HepG2 (cell line): Measurements from ENCODE around the gene CTSW. TPM values are rescaled to one million over a fixed set of nuclear protein-coding genes. Genes with fewer than 3 reads are reported as not detected.
A peak's percentile ranks its signal among the peaks of the same experiment; 100 is the strongest.

Experiments used
- ISX ChIP-seq: sonication (generic); formaldehyde crosslinking; conservative IDR thresholded peaks from 2 replicates; pipeline ENCODE4 v1.5.0; 2020; ENCODE audit warnings: missing genetic modification reagents
- RNF2 ChIP-seq: fragments of 450-650 bp; conservative IDR thresholded peaks from 2 replicates; pipeline ENCODE4 v1.6.1; 2016; ENCODE audit warnings: low read depth
- SUZ12 ChIP-seq: fragments of 150-350 bp; IDR thresholded peaks from 2 replicates; pipeline ENCODE4 v1.6.1; 2014; ENCODE audit warnings: low read depth, low read length
- TBX2 ChIP-seq: sonication (generic); formaldehyde crosslinking; IDR thresholded peaks from 2 replicates; pipeline ENCODE4 v1.5.0; 2020; ENCODE audit warnings: missing genetic modification reagents, mild to moderate bottlenecking, borderline replicate concordance
- TCF12 ChIP-seq, 2 experiments: fragments of 450-650 bp in 1 of 2; sonication (generic) in 1 of 2; formaldehyde crosslinking in 1 of 2; IDR thresholded peaks; 2 replicates each; pipeline versions ENCODE4 v1.6.1 to v1.8.0; 2017 to 2022; ENCODE audit warnings: antibody characterized with exemption in 1 of 2, mild to moderate bottlenecking in 1 of 2, missing genetic modification reagents in 1 of 2, moderate library complexity in 1 of 2
- TCF7 ChIP-seq: sonication (generic); IDR thresholded peaks from 2 replicates; pipeline ENCODE4 v1.6.1; 2016; ENCODE audit warnings: antibody characterized with exemption, low read depth
- ZBTB4 ChIP-seq: sonication (generic); formaldehyde crosslinking; IDR thresholded peaks from 2 replicates; pipeline ENCODE4 v1.4.0; 2020; ENCODE audit warnings: missing genetic modification reagents, mild to moderate bottlenecking, borderline replicate concordance
- ZNF142 ChIP-seq: sonication (generic); formaldehyde crosslinking; IDR thresholded peaks from 2 replicates; pipeline ENCODE4 v1.4.0; 2020; ENCODE audit warnings: missing genetic modification reagents
- ZNF382 ChIP-seq: sonication (generic); formaldehyde crosslinking; IDR thresholded peaks from 2 replicates; pipeline ENCODE4 v1.5.0; 2020; ENCODE audit warnings: missing genetic modification reagents, mild to moderate bottlenecking, borderline replicate concordance
- ZSCAN5A ChIP-seq: sonication (generic); formaldehyde crosslinking; IDR thresholded peaks from 2 replicates; pipeline ENCODE4 v1.8.0; 2022; ENCODE audit warnings: mild to moderate bottlenecking, missing genetic modification reagents, borderline replicate concordance
- polyA plus RNA-seq, 8 experiments: library from polyadenylated mRNA; depleted of rRNA in 3 of 8; stranded (reverse) in 7 of 8; unstranded in 1 of 8; fragments of >200 nt; fragmentation: Illumina TruSeq in 4 of 8; extraction: Trizol in 4 of 8; gene quantifications; 2 replicates each; pipeline versions ENCODE4 v1.2.1 to v1.2.3, GENCODE V29; 2011 to 2016; ENCODE audit warnings: low read depth in 4 of 8, missing spikeins in 1 of 8, mixed read lengths in 1 of 8; ENCODE audit not compliant: insufficient read depth in 1 of 8
- total RNA-seq, 5 experiments: library from RNA; depleted of rRNA; stranded (reverse); fragments of >200 nt; fragmentation: Illumina TruSeq; extraction: Trizol; gene quantifications; 2 replicates each; pipeline ENCODE4 v1.2.3, GENCODE V29; 2016; ENCODE audit warnings: low read depth in 1 of 5
- TF ChIP-seq, protein P1 (sequence below): sonication (generic); formaldehyde crosslinking; IDR thresholded peaks from 2 replicates; pipeline ENCODE4 v1.4.0; 2020; ENCODE audit warnings: mild to moderate bottlenecking, missing genetic modification reagents
- TF ChIP-seq, protein P2 (sequence below): sonication (generic); formaldehyde crosslinking; IDR thresholded peaks from 2 replicates; pipeline ENCODE4 v1.8.1; 2023; ENCODE audit warnings: missing genetic modification reagents, mild to moderate bottlenecking, borderline replicate concordance
- TF ChIP-seq, protein P3 (sequence below): sonication (generic); formaldehyde crosslinking; IDR thresholded peaks from 2 replicates; pipeline ENCODE4 v1.5.1; 2020; ENCODE audit warnings: mild to moderate bottlenecking, missing genetic modification reagents, moderate library complexity

Gene CTSW
- total and polyA plus RNA-seq, 2 of the 13 experiments (the other 11 are each of a cell fraction or from before 2014, with no cell fraction given), result 0.09 TPM; not detected in 1

DNA sequence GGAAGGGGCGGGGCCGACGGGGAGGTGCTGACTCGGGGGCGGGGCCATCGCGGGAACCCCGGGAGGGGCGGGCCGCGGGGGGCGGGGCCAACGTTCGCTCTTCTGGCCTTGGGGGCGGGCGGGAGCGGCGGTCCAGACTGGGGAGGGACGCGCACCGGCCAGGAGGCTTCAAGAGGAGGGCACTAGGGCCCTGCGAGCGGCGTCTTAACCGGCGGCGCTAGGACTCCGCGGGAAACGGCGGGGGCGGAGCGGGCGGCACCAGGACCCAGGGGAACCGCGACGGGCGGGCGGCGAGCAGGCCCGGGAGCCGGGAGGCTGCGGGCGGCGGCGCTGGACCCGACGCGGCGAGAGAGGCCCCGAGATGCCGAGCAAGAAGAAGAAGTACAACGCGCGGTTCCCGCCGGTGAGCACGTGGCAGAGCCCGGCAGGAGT lies 39.5 kb downstream of the CTSW start, which contains the start of gene DRAP1 (continued):
- TF ChIP-seq ZBTB4 (CRISPR knock-in tag), result no peak
- TF ChIP-seq ZNF142 (CRISPR knock-in tag), result peak; percentile 86
- TF ChIP-seq, protein P1, sequence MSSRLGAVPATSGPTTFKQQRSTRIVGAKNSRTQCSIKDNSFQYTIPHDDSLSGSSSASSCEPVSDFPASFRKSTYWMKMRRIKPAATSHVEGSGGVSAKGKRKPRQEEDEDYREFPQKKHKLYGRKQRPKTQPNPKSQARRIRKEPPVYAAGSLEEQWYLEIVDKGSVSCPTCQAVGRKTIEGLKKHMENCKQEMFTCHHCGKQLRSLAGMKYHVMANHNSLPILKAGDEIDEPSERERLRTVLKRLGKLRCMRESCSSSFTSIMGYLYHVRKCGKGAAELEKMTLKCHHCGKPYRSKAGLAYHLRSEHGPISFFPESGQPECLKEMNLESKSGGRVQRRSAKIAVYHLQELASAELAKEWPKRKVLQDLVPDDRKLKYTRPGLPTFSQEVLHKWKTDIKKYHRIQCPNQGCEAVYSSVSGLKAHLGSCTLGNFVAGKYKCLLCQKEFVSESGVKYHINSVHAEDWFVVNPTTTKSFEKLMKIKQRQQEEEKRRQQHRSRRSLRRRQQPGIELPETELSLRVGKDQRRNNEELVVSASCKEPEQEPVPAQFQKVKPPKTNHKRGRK (CRISPR knock-in tag), result no peak
- TF ChIP-seq TCF12 (IDR thresholded peaks at IDR 0.05), result no peak
- TF ChIP-seq TCF12 (CRISPR knock-in tag; IDR thresholded peaks at IDR 0.05), result no peak
- peak; percentile 70 for TF ChIP-seq RNF2
- no peak for TF ChIP-seq ISX (CRISPR knock-in tag)
- TF ChIP-seq, protein P2, sequence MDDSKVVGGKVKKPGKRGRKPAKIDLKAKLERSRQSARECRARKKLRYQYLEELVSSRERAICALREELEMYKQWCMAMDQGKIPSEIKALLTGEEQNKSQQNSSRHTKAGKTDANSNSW (CRISPR knock-in tag), result no peak
- no peak for TF ChIP-seq TCF7
- no peak for TF ChIP-seq ZNF382 (CRISPR knock-in tag)
- TF ChIP-seq, protein P3, sequence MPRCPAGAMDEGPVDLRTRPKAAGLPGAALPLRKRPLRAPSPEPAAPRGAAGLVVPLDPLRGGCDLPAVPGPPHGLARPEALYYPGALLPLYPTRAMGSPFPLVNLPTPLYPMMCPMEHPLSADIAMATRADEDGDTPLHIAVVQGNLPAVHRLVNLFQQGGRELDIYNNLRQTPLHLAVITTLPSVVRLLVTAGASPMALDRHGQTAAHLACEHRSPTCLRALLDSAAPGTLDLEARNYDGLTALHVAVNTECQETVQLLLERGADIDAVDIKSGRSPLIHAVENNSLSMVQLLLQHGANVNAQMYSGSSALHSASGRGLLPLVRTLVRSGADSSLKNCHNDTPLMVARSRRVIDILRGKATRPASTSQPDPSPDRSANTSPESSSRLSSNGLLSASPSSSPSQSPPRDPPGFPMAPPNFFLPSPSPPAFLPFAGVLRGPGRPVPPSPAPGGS (CRISPR knock-in tag), result 0 out of 2 replicates have a peak, but pooled peaks have one; percentile 36
- no peak for TF ChIP-seq SUZ12
- TF ChIP-seq ZSCAN5A, result peak; percentile 27; the same call in 1 of the 2 replicates
- peak; percentile 49 for TF ChIP-seq TBX2 (CRISPR knock-in tag)
